ENCODE measurements around the gene PPM1H.

GRCh38 chr12:62694632-62695031 is 240.3 kb downstream of the PPM1H start:
- TF ChIP-seq CTCF (IDR thresholded peaks at IDR 0.05): no peak
- no peak for TF ChIP-seq EZH2 (IDR thresholded peaks at IDR 0.05; ENCODE audit: borderline replicate concordance, insufficient read depth, low read depth, low read length, poor library complexity, severe bottlenecking)

Measured in B cell (primary cell).